OCI-LY7 (cell line): ENCODE results near the gene SFPQ. TPM values are rescaled to one million over a fixed set of nuclear protein-coding genes. Genes with fewer than 3 reads are reported as not detected.

Experiments used
- BruUV-seq: library from RNA; stranded (reverse); fragments of 400-500 nt; replicated peaks from 2 replicates; lab custom pipeline; 2021; lab: Mats Ljungman, UMichigan
- CTCF ChIA-PET: fragments of 300-600 bp; sonication (Branson Sonifier 250); formaldehyde crosslinking; loops from one replicate; lab custom pipeline; 2022; ENCODE audit warnings: antibody characterized with exemption; ENCODE audit not compliant: unreplicated experiment; lab: Charles Lee
- POLR2A ChIA-PET: fragments of 300-600 bp; sonication (Branson Sonifier 250); formaldehyde crosslinking; loops from one replicate; lab custom pipeline; 2022; ENCODE audit warnings: antibody characterized with exemption; lab: Charles Lee
- DNase-seq: peaks from one replicate; pipeline ENCODE4 v3.0.0-alpha.2; 2015; ENCODE audit warnings: low spot score
- H2AFZ ChIP-seq: fragments of 200-600 bp; sonication (generic), shearing (Covaris generic); 2 replicates; pipeline ENCODE4 v1.6.1; 2014; ENCODE audit warnings: mild to moderate bottlenecking, antibody characterized with exemption, low read length, moderate library complexity
- H3K27ac ChIP-seq: fragments of 200-600 bp; sonication (generic); 2 replicates; pipeline ENCODE4 v1.5.1; 2014; ENCODE audit warnings: mixed run types, low read depth, mild to moderate bottlenecking, moderate library complexity, low read length, inconsistent platforms; ENCODE audit not compliant: poor library complexity, severe bottlenecking
- H3K36me3 ChIP-seq: fragments of 200-600 bp; sonication (generic); 2 replicates; pipeline ENCODE4 v1.6.1; 2014; ENCODE audit warnings: mild to moderate bottlenecking, antibody characterized with exemption, low read length, moderate library complexity, mixed read lengths; ENCODE audit not compliant: insufficient read depth
- H3K4me1 ChIP-seq: fragments of 200-600 bp; sonication (generic); 2 replicates; pipeline ENCODE4 v1.5.1; 2014; ENCODE audit warnings: mild to moderate bottlenecking, low read length; ENCODE audit not compliant: insufficient read depth, poor library complexity, severe bottlenecking
- H3K4me2 ChIP-seq: fragments of 200-600 bp; sonication (generic); 2 replicates; pipeline ENCODE4 v1.6.1; 2014; ENCODE audit warnings: mild to moderate bottlenecking, low read length
- H3K4me3 ChIP-seq: fragments of 200-600 bp; sonication (generic); 2 replicates; pipeline ENCODE4 v1.5.1; 2014; ENCODE audit warnings: mild to moderate bottlenecking, low read depth, low read length; ENCODE audit not compliant: poor library complexity, severe bottlenecking
- H3K79me2 ChIP-seq: fragments of 200-600 bp; sonication (generic); 2 replicates; pipeline ENCODE4 v1.6.1; 2016; ENCODE audit warnings: low read depth, mild to moderate bottlenecking, low read length, moderate library complexity, mixed read lengths; ENCODE audit not compliant: insufficient read depth
- H3K9me2 ChIP-seq: fragments of 200-600 bp; sonication (generic); 2 replicates; pipeline ENCODE4 v1.6.1; 2016; ENCODE audit warnings: mild to moderate bottlenecking, low read length, mixed read lengths; ENCODE audit not compliant: insufficient read depth
- H3K9me3 ChIP-seq: fragments of 200-600 bp; sonication (generic); 2 replicates; pipeline ENCODE4 v1.6.1; 2014; ENCODE audit warnings: mild to moderate bottlenecking, mixed run types, low read length, mixed read lengths
- H4K20me1 ChIP-seq: fragments of 200-600 bp; sonication (generic); 2 replicates; pipeline ENCODE4 v1.6.1; 2014; ENCODE audit warnings: mild to moderate bottlenecking, antibody characterized with exemption, low read length, moderate library complexity, mixed read lengths; ENCODE audit not compliant: insufficient read depth
- CTCF ChIP-seq: fragments of 200-600 bp; sonication (generic); conservative IDR thresholded peaks from 2 replicates; pipeline ENCODE4 v1.5.1; 2014; ENCODE audit warnings: mild to moderate bottlenecking, antibody characterized with exemption, low read length, moderate library complexity, mixed read lengths
- EZH2phosphoT487 ChIP-seq: fragments of 200-600 bp; sonication (generic); IDR thresholded peaks from 2 replicates; pipeline ENCODE4 v1.6.1; 2018; ENCODE audit warnings: low read depth, borderline replicate concordance, mild to moderate bottlenecking, mixed run types, antibody characterized with exemption, low read length, moderate library complexity, mixed read lengths
- intact Hi-C: fragments of 100-400 bp; cut with micrococcal nuclease; formaldehyde crosslinking; loops from one replicate; pipeline ENCODE4 v1.10.0; 2022; ENCODE audit not compliant: unreplicated experiment
- total RNA-seq, 2 experiments: library from RNA; depleted of rRNA in 1 of 2; stranded (reverse); fragments of >200 nt in 1 of 2; shearing (Covaris generic) in 1 of 2; gene quantifications; 2 replicates each; pipeline ENCODE4 v1.2.3, GENCODE V29; 2014 to 2022

SFPQ gene
- total RNA-seq, 2 experiments from 2014 or later, result 395 to 532 TPM

- H3K27ac ChIP-seq, result no peak overlapping the region
- POLR2A ChIA-PET, result interaction anchor here (0.6 to 0.9 kb wide), 2 partner anchors 12 to 124 kb away, joined by 3 read pairs; no protein-coding TSS in a partner anchor
- H3K4me1 ChIP-seq, result no peaks in the 10 kb centered on the region
- no peak for DNase-seq
- no peak overlapping the region for H2AFZ ChIP-seq
- no peaks in the 10 kb centered on the region for H3K36me3 ChIP-seq
- no peaks in the 10 kb centered on the region for H3K9me3 ChIP-seq
- no peaks in the 10 kb centered on the region for H3K9me2 ChIP-seq
- CTCF ChIA-PET, result no interaction called here
- no peak overlapping the region for H3K4me3 ChIP-seq
- H3K4me2 ChIP-seq, result no peak overlapping the region
- no peaks in the 10 kb centered on the region for H4K20me1 ChIP-seq
- intact Hi-C loops, result no loop called here
- no peaks in the 10 kb centered on the region for H3K79me2 ChIP-seq
- no TSS peak for BruUV-seq
- TF ChIP-seq EZH2phosphoT487 (no peak), CTCF (no peak)
Measured at GRCh38 chr1:35215346-35215745, 22.4 kb upstream of the SFPQ start.

- POLR2A ChIA-PET, result no interaction called here
- intact Hi-C loops, result no loop called here
- H3K27ac ChIP-seq, result no peak overlapping the region
- CTCF ChIA-PET, result no interaction called here
- H4K20me1 ChIP-seq, result no peaks in the 10 kb centered on the region
- no peaks in the 10 kb centered on the region for H3K79me2 ChIP-seq
- H2AFZ ChIP-seq, result no peak overlapping the region
- no peak overlapping the region for H3K4me2 ChIP-seq
- no TSS peak for BruUV-seq
- H3K4me3 ChIP-seq, result no peak overlapping the region
- H3K4me1 ChIP-seq, result no peaks in the 10 kb centered on the region
- H3K36me3 ChIP-seq, result no peaks in the 10 kb centered on the region
- no peaks in the 10 kb centered on the region for H3K9me3 ChIP-seq
- DNase-seq, result no peak
- no peak for TF ChIP-seq EZH2phosphoT487
- no peak for TF ChIP-seq CTCF
- H3K9me2 ChIP-seq, result no peaks in the 10 kb centered on the region
Measured at GRCh38 chr1:35211120-35211414, 18.1 kb upstream of the SFPQ start.

- Histone ChIP-seq H3K27ac (no peak overlapping the region), H3K4me3 (no peak overlapping the region), H4K20me1 (no peaks in the 10 kb centered on the region), H3K9me2 (no peaks in the 10 kb centered on the region), H3K79me2 (no peaks in the 10 kb centered on the region), H3K36me3 (no peaks in the 10 kb centered on the region), H2AFZ (no peak overlapping the region), H3K9me3 (no peaks in the 10 kb centered on the region), H3K4me1 (no peaks in the 10 kb centered on the region), H3K4me2 (no peak overlapping the region)
- intact Hi-C loops, result no loop called here
- no peak for DNase-seq
- ChIA-PET POLR2A (no interaction called here), CTCF (no interaction called here)
- no peak for TF ChIP-seq CTCF
- no peak for TF ChIP-seq EZH2phosphoT487
- BruUV-seq, result no TSS peak
Measured at GRCh38 chr1:35210321-35211119, 17.6 kb upstream of the SFPQ start.
